ENCODE results near the gene B3GNT8. TPM values are rescaled to one million over a fixed set of nuclear protein-coding genes. Genes with fewer than 3 reads are reported as not detected.
A peak's percentile ranks its signal among the peaks of the same experiment; 100 is the strongest.

The B3GNT8 gene
- total RNA-seq, 2 experiments from 2014 or later, result 0.58 to 1.2 TPM

GRCh38 chr19:41420101-41420880 lies 6.9 kb downstream of the B3GNT8 start:
- H3K4me1 Mint-ChIP-seq (ENCODE audit: low read depth), result no peaks in the 10 kb centered on the region
- ChIA-PET POLR2A (no interaction called here), CTCF (no interaction called here)
- ATAC-seq (ENCODE audit: poor library complexity), result no peak
- no peak for TF ChIP-seq CTCF (IDR thresholded peaks at IDR 0.05)
- H3K27me3 Mint-ChIP-seq, result no peaks in the 10 kb centered on the region
- no peaks in the 10 kb centered on the region for H3K9me3 Mint-ChIP-seq
- H3K27ac Mint-ChIP-seq, result no peak overlapping the region
- Histone ChIP-seq H3K9me3 (ENCODE audit: control insufficient read depth in 1 of 2, insufficient read depth in 1 of 2, low read length in 2 of 2) (peaks cover 0 to 6% of the 10 kb centered on the region in 2 experiments), H3K4me1 (ENCODE audit: insufficient read depth, low read length) (peaks cover 24% of the 10 kb centered on the region), H3K27me3 (ENCODE audit: control insufficient read depth in 1 of 2, insufficient read depth in 2 of 2, low read length in 2 of 2) (no peaks in the 10 kb centered on the region), H3K4me3 (ENCODE audit: low read length) (no peak overlapping the region), H3K36me3 (ENCODE audit: insufficient read depth, low read length) (peaks cover 76% of the 10 kb centered on the region), H3K27ac (ENCODE audit: low read depth in 1 of 2, low read length in 2 of 2) (no peak overlapping the region)
- peaks cover 71% of the 10 kb centered on the region for H3K36me3 Mint-ChIP-seq (ENCODE audit: low read depth)
- intact Hi-C loops (cut with DNase I, micrococcal nuclease), result no loop called here
- H3K4me3 Mint-ChIP-seq, result no peak overlapping the region
- peak in 2 of 14 experiments; percentile 41 to 46 for DNase-seq

- POLR2A ChIA-PET, result no interaction called here
- H3K4me1 Mint-ChIP-seq (ENCODE audit: low read depth), result no peaks in the 10 kb centered on the region
- Histone ChIP-seq H3K36me3 (ENCODE audit: insufficient read depth, low read length) (peaks cover 80% of the 10 kb centered on the region), H3K4me1 (ENCODE audit: insufficient read depth, low read length) (peaks cover 6% of the 10 kb centered on the region), H3K9me3 (ENCODE audit: control insufficient read depth in 1 of 2, insufficient read depth in 1 of 2, low read length in 2 of 2) (no peaks in the 10 kb centered on the region), H3K27me3 (ENCODE audit: control insufficient read depth in 1 of 2, insufficient read depth in 2 of 2, low read length in 2 of 2) (no peaks in the 10 kb centered on the region), H3K4me3 (ENCODE audit: low read length) (no peak overlapping the region), H3K27ac (ENCODE audit: low read depth in 1 of 2, low read length in 2 of 2) (no peak overlapping the region)
- TF ChIP-seq CTCF (IDR thresholded peaks at IDR 0.05), result no peak
- H3K9me3 Mint-ChIP-seq, result no peaks in the 10 kb centered on the region
- H3K4me3 Mint-ChIP-seq, result no peak overlapping the region
- intact Hi-C loops (cut with DNase I, micrococcal nuclease), result no loop called here
- H3K27ac Mint-ChIP-seq, result no peak overlapping the region
- peaks cover 73% of the 10 kb centered on the region for H3K36me3 Mint-ChIP-seq (ENCODE audit: low read depth)
- ATAC-seq (ENCODE audit: poor library complexity) (no peak), DNase-seq (no peak)
- no peaks in the 10 kb centered on the region for H3K27me3 Mint-ChIP-seq
- CTCF ChIA-PET, result no interaction called here
These were observed 10.9 kb downstream of the B3GNT8 start for GRCh38 chr19:41416194-41416674.

GRCh38 chr19:41415154-41415571 lies 12.0 kb downstream of the B3GNT8 start:
- Histone ChIP-seq H3K4me3 (ENCODE audit: low read length) (no peak overlapping the region), H3K36me3 (ENCODE audit: insufficient read depth, low read length) (peaks cover 78% of the 10 kb centered on the region), H3K27ac (ENCODE audit: low read depth in 1 of 2, low read length in 2 of 2) (no peak overlapping the region), H3K4me1 (ENCODE audit: insufficient read depth, low read length) (peaks cover 3% of the 10 kb centered on the region), H3K9me3 (ENCODE audit: control insufficient read depth in 1 of 2, insufficient read depth in 1 of 2, low read length in 2 of 2) (no peaks in the 10 kb centered on the region), H3K27me3 (ENCODE audit: control insufficient read depth in 1 of 2, insufficient read depth in 2 of 2, low read length in 2 of 2) (no peaks in the 10 kb centered on the region)
- POLR2A ChIA-PET, result no interaction called here
- Mint-ChIP-seq H3K36me3 (ENCODE audit: low read depth) (peaks cover 72% of the 10 kb centered on the region), H3K4me3 (no peak overlapping the region), H3K9me3 (no peaks in the 10 kb centered on the region), H3K4me1 (ENCODE audit: low read depth) (peaks cover 1% of the 10 kb centered on the region), H3K27ac (no peak overlapping the region), H3K27me3 (no peaks in the 10 kb centered on the region)
- CTCF ChIA-PET, result no interaction called here
- ATAC-seq (ENCODE audit: poor library complexity) (no peak), DNase-seq (no peak)
- intact Hi-C loops (cut with DNase I, micrococcal nuclease), result no loop called here
- TF ChIP-seq CTCF (IDR thresholded peaks at IDR 0.05), result no peak

All from CD4-positive, alpha-beta T cell (primary cell).